Activated CD4-positive, alpha-beta T cell treated with anti-CD3 and anti-CD28 coated beads, Interleukin-2, amount 50 U/mL, for 48 hours (primary cell): ENCODE data around the gene BDNF.
"Not testable (repeated sequence)": the region's sequence is repeated elsewhere in the genome, so short reads cannot be mapped to it uniquely, and the experiment has no call there.

ENCODE experiments used
- DNase-seq, 2 experiments: peaks; one replicate each; pipeline ENCODE4 v3.0.0-alpha.2; 2020

BDNF gene

GRCh38 chr11:27665508-27666101 is 34.6 kb downstream of the BDNF start:
- not testable (repeated sequence) for DNase-seq

GRCh38 chr11:27663326-27663725 is 36.9 kb downstream of the BDNF start:
- no peak for DNase-seq

DNA sequence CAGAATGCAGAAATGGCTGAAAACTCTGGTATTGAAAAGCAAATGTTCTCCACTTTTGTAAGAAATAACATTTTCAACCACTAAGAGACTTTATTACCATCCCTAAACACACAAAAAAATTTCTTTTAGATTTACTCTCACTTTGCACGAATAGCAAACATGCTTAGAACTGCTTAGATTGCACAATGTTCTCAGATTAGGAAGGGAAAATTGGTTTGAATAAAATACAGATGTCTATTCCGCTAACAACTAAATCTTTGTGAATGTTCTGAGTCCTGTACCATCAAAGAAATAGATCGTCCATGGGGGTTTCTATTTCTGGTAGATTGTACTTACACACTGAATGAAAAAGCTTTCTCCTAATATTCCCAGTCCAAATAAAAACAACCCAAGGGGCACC is 40.1 kb downstream of the BDNF start:
- no peak for DNase-seq

GRCh38 chr11:27658535-27659236 is 41.6 kb downstream of the BDNF start:
- DNase-seq = no peak

DNA sequence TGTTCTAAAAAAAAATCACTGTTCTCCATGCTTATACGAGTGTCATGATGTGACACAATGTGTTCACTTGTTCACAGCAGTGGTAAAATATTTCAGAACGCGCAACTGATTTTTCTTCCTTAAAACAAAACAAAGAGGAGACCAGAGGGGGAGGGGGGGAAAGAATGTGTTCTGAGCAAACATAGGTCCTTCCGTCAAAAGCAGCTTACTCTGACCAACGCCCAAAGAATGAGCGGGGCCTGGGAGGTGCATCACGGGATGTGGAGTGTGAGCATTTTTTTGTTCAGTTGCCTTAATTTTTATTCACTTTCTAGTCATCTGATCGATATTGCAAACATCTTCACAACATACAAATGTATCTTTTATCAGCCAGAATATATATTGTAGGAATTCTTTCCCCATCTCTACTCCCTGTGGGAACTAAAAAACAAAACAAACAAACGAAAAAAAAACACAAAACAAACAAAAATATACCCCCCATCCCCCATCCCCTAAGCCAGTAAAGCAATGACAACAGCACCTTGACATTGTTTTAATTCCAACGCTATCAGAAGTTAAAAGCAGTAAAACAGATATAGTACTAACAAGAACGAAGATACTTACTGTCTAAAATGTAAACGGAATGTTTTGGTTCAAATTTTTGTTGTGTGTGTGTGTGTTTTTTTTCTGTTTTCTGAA is 43.3 kb downstream of the BDNF start:
- DNase-seq = no peak

DNA sequence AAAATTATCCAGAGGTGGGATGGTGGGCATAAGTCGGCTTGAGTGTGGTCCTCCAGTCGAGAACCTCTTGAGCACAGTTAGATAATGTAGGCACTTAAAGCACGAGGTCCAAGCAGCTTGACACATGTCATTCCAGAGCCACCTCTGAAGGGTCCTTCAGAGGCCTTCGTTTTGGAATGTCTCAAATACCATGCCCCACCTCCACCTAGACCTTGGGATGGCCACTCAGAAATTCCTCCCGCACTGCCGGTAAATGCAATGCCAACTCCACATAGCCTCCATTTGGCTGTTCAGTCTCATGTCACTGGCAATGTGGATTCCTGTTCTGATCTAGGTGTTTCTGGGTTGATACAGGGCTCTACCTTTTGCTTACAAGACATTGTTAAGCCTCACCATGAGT is 43.9 kb downstream of the BDNF start:
- DNase-seq = no peak

DNA sequence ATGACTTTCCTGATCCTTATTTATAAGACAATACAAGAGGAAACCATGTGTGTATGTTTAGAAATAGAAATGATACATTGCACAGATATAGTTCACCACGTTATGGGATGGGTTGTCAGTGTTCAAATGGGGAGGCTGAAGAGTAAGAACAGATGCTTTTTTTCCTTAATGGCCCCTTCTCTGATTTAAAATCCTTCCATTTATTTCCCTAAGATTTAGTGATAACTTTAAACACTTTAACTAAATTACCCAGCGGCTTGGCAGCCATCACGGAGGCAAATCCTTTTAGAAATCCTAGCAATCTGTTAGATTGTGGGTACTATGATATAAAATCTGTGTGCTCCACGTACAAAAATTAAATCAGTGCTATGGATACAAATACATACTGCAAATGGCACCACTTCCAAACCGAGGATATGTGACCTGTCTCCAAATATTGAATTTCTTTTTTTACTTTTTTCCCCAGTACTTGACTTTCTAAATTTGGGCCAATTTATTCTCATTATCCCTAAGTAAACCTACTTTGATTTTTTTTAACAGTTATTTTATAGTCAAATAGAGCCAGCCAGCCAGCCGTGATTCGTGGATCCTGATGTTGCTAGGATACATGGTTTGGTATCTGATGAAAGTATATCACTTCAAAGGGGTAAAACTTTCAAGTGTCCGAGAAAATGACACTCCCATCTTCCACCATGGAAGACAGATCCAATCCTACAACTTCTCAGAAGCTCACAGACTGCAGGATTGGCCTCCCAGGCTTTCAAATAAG is 46.1 kb downstream of the BDNF start:
- no peak for DNase-seq

DNA sequence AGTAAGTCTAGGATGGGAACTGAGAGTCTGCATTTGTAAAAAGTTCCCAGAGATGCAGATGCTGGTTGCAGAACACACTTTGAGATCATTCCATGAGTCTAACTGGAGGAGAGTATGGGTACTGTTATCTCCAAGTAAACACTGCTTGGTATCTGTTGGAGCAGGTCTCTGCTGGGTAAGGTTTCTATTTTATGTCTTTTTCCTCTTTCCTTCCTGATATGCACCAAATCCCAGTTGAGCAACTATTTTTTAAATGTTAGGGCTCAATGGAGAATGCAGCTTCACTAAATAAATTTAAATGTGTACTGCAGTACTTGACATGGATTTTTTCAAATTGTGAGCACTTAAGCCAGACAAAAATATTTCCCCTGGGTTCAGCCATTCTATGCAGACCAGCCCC is 48.5 kb downstream of the BDNF start:
- no peak for DNase-seq

- no peak for DNase-seq
These were observed 49.3 kb downstream of the BDNF start for GRCh38 chr11:27650988-27651387.

DNA sequence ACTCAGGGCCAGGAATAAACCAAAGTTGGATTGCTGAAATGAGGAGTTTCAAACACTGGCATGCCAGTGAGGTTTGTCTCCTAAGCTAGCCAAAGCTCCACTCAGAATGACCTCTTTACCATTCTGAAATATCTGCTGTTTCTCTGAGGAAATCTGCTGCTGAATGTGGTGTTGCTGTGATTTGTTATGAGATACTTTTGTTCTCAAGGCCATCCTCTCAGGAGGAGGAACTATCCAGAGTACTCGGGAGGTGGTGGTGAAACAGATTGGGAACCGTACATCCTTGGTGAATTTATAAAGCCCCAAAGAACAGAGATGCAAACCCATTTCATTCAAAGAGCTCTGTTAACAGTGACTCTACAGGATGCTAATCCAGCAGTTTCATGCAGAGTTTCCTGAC is 50.5 kb downstream of the BDNF start:
- DNase-seq = no peak

DNA sequence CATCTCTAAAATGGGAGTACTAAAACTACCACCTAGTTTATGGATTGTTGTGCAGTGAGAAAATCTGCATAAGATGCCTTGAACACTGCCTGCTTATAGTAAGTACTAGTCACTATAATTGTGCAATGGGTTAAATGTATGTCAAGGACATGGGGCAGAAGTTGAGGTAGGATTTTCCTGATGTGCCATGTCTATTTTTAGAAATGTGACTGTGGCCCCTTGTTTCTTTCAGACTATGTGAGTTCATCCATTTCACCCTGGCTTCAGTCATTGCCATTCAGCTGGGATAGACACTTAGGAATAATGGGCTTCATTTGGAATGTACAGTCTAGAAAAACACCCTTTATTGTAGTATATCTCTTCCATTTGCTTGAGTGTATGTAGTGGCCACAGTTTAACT is 51.4 kb downstream of the BDNF start:
- DNase-seq = no peak

DNA sequence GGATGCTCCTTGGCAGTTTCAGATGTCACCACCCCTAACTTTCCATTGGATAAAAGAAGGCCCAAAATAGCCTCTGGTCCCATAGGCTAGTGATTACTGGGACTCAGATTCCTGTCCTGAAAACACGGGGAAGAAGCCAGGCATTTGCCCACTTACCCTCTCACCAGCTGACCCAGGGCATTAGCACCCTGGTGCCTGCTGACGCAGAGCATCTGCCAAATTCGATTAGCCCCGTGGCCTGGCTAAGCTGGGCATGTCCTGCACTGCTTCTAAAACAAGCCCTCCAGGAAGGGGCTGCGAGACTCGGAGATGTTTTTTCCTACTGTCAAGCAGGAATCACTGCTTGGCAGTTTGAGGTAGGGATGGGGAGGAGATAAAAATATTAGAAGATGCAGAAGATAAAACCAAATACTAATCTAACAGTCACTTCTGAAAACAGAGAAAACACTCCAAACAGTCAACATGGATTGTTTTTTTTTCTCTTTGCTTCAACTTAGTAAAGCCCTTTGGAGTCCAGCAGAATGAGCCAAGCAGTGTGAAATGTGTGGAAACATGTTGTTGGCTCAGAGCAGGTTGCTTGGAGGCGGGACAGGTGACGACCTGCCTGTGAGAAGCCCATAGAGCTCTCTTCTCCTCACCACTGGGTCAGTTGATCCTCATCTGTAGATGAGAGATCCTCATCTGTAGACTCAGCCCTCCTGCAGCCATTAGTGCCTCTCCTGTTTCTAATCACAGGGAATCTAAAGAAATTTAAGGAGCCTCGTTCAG is 54.0 kb downstream of the BDNF start:
- DNase-seq = no peak

DNA sequence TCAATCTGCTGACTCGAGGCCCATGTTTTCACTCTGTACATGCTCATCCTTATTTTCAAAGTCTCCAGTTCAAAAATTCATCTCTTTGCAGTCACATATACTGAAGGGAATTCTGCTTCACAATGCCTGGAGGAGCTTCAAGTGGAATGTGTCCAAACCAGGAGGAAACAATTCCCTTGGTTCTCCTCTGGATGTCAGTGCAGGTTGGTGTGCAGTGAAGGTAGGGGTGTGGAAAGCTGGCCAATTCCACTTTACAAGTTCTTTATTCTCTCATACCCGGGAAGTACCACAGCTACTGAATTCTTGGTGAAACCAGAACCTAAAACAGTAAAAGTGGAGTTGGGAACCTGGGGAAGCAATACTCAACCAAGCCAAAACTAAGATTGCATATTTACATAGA is 57.3 kb downstream of the BDNF start:
- DNase-seq = no peak

DNA sequence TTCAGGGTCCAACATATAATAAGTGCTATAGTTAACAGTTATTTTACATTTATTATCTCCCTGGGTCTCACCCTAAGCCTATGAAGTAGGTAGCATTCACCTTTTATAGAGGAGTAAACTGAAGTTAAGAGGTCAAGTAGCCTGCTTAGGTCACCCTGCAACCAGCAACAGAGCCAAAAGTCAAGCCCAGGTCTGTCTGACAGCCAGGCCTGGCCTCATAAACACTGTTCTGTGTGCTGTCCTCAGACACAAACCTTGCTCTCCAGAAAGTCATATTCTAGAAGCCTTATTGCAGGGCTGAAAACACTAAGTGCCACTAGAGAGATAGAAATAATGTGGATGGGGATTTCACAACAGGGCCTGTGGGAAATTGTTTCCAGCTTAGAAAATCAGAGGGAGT is 59.3 kb downstream of the BDNF start:
- no peak for DNase-seq

GRCh38 chr11:27635567-27636037 is 64.7 kb downstream of the BDNF start:
- no peak for DNase-seq

DNA sequence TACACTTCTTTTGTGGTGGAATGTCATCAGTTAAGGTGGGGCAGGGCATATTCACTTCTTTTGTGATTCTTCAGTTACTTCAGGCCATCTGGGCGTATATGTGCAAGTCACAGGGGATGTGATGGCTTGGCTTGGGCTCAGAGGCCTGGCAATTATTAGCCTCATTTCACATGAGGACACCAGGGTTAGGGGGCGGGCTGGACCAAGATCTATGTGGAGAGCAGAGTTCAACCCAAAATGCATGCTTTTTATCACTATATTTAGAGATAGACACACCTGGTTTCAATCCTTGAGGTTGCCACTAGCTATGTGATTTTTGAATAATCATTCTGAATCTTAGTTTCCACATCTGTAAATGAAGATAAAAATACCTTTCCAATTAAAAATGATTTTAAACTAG is 65.5 kb downstream of the BDNF start:
- DNase-seq = not testable (repeated sequence)

DNA sequence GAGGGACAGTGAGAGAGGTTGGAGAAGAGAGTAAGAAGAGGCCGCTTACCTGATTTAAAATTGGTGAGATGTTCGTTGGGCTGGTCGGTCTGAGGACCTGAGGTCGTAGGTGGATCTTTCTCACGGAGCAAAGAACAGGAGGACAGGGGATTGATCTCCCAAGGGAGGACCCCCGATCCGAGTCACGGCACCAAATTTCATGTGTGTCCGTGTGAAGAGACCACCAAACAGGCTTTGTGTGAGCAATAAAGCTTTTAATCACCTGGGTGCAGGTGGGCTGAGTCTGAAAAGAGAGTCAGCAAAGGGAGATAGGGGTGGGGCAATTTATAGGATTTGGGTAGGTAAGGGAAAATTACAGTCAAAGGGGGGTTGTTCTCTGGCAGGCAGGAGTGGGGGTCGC is 66.0 kb downstream of the BDNF start:
- DNase-seq = not testable (repeated sequence)

- not testable (repeated sequence) for DNase-seq
These were observed 71.2 kb downstream of the BDNF start for GRCh38 chr11:27629023-27629422.

- DNase-seq = no peak
These were observed 72.3 kb downstream of the BDNF start for GRCh38 chr11:27627979-27628378.

DNA sequence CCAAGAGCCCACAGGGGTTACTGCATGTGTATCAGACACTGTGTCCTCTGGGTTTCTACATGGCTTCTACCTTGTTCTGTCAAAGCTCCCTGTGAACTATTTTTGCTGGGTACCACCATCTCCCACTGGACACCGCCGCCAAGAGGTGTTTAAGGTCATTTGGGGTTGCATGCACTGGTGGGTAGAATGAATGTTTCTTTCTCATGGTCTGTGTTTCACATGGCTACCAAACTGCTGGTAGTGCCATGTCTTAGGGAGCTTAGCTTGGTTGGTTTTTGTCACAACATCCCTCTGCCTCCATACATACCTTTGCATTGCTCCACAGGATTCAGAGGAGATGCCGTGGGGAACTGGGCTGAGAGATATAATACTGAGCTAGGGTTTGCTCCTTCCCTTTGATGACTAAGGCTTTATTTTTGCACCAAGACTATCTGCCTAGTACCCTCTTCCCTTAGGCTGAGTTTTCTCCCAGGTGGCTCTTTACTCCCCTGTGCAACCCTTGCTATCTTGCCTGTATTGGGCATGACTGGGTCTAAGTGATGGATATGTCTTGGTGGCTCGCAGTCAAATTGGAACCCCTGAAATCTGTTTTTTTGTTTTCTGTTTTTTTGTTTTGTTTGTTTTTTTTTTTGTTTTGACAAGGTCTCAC is 73.2 kb downstream of the BDNF start:
- no peak for DNase-seq

DNA sequence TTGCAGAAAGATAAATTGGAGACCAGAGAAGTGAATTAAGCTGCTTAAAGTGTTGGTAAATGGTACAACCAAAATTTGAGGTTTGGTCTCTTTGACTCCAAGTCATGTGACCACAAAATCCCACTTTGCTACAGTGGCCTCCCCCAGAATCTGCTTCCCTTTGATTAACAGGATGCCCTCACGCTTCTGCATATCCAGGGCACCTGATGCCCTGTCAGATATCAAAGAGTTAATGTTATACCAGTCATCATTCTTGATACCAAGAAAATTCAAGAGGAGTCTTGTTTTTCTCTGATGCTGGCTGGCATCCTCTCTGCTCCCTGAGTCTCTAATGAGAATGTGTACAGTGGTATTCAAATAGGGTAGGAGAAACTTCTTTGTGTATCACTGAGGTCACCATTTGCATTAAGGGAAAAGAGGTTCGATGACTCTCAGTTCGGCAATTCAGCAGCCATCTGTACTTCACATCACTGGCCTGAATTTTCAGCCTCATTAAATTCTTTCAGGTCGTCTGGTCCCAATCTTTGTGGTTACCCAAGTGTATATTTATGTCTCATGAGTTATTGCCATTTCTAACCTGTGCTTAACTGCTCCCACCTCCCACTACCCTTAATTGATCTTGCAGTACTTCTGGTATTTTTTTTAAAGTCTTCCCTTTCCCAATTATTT is 73.9 kb downstream of the BDNF start:
- no peak for DNase-seq
